Right ventricle myocardium inferior (tissue), 1 donor: ENCODE data around the gene CACNA2D3. TPM values are rescaled to one million over a fixed set of nuclear protein-coding genes. Genes with fewer than 3 reads are reported as not detected.
A peak's percentile ranks its signal among the peaks of the same experiment; 100 is the strongest.

Experiments used
- ATAC-seq: fragments of 200-7000 bp; cut with Tn5 transposase; one replicate; pipeline ENCODE4 v1.9.1; 2020; ENCODE audit warnings: mild to moderate bottlenecking, moderate library complexity
- DNase-seq: peaks from one replicate; pipeline ENCODE4 v3.0.0; 2021; ENCODE audit errors: missing footprints
- intact Hi-C: fragments of 100-400 bp; cut with DNase I; formaldehyde crosslinking; loops from one replicate; pipeline ENCODE4 v1.11.0; 2022
- total RNA-seq: library from RNA; stranded (reverse); fragmentation: NEBNext Ultra II Directional; extraction: Animal tissue kit (Norgen Biotek cat#: 25700); gene quantifications from one replicate; pipeline ENCODE4 v1.2.1, GENCODE V29; 2021
- donor health status: DM: no; HTN: yes; CAD: no; lungs with severe emphysema.

The CACNA2D3 gene
- total RNA-seq, 1 donor from 2014 or later, result 33.7 TPM

DNA sequence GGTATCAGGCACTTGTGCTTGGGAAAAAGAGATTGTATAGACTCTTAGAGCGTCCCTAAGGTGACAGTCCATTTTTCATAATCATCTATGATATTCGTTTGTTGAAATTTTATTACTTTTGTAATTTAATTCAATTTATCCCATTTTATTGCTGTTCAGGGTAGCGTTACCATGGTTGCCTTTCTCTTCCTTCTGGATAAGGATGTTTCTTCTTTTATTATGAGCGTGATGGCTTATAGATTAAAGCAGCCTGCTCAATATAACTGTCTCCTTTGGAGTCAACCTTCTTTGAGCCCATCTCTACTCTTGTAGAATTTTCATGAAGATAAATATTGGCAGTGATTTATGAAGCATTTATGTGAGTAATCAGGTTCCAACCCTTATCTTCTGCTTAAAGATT is 623.5 kb downstream of the CACNA2D3 start:
- ATAC-seq (no peak), DNase-seq (no peak)
- intact Hi-C loops, result no loop called here

- intact Hi-C loops, result no loop called here
- DNase-seq, result no peak
- ATAC-seq, result no peak
These were observed 624.4 kb downstream of the CACNA2D3 start for GRCh38 chr3:54746722-54747121.

DNA sequence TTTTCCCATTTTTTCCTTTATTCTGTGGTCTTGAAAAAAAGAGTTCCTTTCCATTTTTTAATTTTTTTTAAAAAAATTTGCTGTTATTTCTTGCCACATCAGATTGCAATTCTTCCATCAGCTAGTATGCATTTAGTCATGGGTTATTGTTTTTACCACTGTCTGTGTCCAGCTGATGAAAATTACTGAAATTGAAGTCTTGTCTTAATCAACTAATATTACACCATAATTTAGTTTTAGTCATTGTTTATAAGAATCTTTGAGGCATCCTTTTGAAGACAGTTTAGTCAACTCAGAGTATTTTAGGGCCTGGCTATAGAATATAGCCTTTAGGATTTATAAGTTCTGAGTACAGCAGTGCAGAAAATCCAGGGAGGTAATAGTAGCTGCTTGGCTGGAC is 633.4 kb downstream of the CACNA2D3 start:
- no peak for ATAC-seq
- no peak for DNase-seq
- intact Hi-C loops, result no loop called here

DNA sequence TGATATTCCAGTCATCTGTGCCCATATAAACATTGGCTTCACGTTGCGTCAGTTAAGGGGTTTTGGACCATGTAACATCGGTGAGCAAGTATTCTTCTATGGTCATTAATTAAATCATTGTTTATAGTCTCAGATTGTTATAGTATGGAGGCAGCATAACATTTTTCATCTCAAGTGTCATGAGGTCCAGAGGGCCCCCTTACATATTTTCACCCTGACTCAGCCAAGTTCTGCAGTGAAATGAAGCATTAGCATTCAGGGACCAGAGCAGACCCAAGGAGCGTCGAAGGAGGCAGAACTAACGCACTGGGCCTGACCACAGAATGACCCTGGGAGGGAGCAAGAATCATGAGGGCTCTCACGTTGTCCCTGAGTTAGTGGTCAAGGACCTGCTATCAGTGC is 634.0 kb downstream of the CACNA2D3 start:
- intact Hi-C loops, result no loop called here
- no peak for ATAC-seq

GRCh38 chr3:54758461-54758860 is 636.1 kb downstream of the CACNA2D3 start:
- intact Hi-C loops, result no loop called here
- DNase-seq (no peak), ATAC-seq (no peak)

More for the DNA sequence above, 634.0 kb downstream of the CACNA2D3 start:
- no peak for DNase-seq

DNA sequence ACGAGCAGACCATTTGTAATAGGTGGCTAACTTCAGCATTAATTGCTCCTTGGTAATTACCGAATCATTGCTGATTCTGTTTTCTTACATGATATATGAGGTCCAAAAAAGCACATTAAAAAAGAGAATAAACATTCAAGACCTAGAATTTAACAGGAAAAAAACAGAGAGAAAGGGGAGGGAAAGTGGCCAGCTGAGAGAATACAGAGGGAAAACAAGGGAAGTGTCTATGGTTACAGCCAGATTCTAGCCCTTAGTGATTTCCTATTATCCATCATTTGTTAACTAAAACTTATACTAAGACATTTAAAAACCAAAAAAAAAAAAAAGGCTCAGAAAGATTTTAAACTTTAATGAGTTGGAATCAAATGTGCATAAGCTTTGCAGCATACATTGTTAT is 636.8 kb downstream of the CACNA2D3 start:
- DNase-seq (no peak), ATAC-seq (no peak)
- intact Hi-C loops, result no loop called here

GRCh38 chr3:54760201-54760600 is 637.8 kb downstream of the CACNA2D3 start:
- DNase-seq, result no peak
- intact Hi-C loops, result no loop called here
- ATAC-seq, result no peak

- no peak for DNase-seq
- intact Hi-C loops, result no loop called here
- ATAC-seq, result no peak
These were observed 639.3 kb downstream of the CACNA2D3 start for GRCh38 chr3:54761637-54762036.

DNA sequence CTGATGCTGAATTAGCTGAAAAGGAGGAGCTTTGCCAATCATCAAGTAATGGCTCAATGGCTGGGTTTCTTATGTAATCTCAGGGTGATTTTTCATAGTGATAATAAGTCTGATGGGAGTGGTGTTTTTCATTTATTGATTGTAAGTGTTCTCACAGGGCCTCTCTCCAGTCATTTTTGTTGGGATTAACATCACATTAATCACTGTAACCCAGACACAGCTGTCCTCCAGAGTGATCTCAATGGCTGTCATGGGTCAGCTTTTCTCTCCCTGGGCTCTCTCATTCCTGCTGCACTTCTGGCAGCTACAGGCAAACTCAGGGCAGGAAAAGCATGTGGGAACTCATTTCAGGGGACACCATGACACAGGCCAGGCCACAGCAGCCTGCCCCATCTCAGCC is 642.6 kb downstream of the CACNA2D3 start:
- DNase-seq (no peak), ATAC-seq (no peak)
- intact Hi-C loops, result no loop called here

GRCh38 chr3:54771050-54771449 is 648.7 kb downstream of the CACNA2D3 start:
- no peak for DNase-seq
- intact Hi-C loops, result no loop called here
- ATAC-seq, result no peak

DNA sequence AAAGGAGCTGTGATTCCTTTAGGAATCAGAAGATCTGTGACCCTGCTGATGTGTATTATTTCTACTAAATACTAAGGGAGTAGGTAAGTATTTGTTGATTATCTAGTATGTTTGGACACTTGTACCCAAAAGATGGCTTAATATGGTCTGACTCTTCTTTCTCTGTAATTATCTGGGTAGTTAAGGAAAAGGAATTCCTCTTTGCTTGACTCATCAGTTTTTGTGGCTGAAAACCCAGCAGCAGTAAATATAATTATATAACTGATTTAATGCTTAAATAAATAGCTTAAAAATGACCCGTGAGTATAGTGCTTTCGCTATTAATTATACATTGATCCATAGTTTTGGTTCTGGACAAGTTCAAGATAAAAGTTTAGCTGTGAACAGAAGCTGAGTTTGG is 649.7 kb downstream of the CACNA2D3 start:
- ATAC-seq (no peak), DNase-seq (no peak)
- intact Hi-C loops, result no loop called here

- ATAC-seq, result no peak
- intact Hi-C loops, result no loop called here
These were observed 650.4 kb downstream of the CACNA2D3 start for GRCh38 chr3:54772746-54773145.

DNA sequence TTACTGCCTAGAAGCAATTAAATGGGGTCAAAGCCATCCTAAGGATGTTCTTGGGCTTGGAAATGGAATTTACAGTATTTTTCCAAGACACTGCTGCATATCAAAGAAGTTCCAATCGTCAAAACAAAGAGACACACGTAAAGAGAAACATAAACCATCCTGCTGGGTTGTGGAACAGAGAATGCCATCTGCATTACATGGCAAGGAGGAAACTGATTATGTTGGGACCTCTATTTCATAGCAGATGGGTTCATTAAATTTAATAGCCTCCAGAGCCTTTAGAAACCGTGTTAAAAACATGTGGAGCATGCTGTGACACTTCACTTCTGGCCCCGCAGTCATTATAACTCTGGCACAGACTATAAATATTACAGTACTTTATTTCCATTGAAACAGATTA is 650.9 kb downstream of the CACNA2D3 start:
- no peak for DNase-seq
- no peak for ATAC-seq
- intact Hi-C loops, result no loop called here

More at GRCh38 chr3:54772746-54773145, 650.4 kb downstream of the CACNA2D3 start:
- no peak for DNase-seq

- intact Hi-C loops, result no loop called here
- DNase-seq, result no peak
These were observed 654.2 kb downstream of the CACNA2D3 start for GRCh38 chr3:54776601-54777000.

GRCh38 chr3:54777141-54777540 is 654.8 kb downstream of the CACNA2D3 start:
- ATAC-seq, result peak; percentile 52
- intact Hi-C loops, result no loop called here
- DNase-seq, result no peak

More at GRCh38 chr3:54776601-54777000, 654.2 kb downstream of the CACNA2D3 start:
- no peak for ATAC-seq

DNA sequence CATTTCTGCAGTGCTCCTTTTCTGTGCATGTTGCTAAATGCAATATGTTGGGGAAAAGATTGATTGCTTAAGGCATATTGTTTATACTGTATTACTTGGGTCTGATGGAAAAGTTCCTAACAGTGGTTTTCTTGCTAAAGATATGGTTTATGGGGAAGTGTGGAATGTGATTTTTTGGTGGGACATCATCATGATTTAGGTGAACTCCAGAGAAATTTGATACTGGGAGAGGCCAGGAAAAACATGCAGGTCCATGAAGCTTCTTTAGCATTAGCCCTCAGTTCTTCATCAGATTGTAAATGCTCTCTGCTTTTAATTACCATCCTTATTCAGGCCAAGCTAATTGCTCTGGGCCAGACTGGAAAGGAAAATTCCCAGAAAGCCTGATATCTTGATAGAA is 658.0 kb downstream of the CACNA2D3 start:
- DNase-seq (no peak), ATAC-seq (no peak)
- intact Hi-C loops, result loop anchor here (10.0 kb wide), 1 partner anchor 186 kb away; no protein-coding TSS in a partner anchor

DNA sequence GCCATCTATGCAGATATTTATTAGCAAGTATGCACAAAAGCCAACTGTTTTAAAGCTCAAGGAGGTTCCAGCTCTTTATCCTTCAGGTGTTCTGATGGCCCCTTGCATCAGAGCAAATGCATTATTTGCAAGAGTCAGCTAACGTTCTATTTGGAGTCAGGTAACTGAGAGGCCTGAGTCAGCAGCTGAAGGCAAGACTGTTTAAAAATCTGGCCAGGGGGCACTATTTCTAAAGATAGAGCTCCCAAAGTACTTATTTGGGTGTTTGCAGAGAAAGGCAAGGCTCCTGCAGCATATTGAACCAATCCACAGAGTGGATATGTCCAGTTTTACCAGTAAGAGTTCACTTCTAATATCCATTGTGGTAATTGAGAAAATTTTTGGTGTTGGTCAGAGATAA is 659.4 kb downstream of the CACNA2D3 start:
- intact Hi-C loops, result loop anchor here (10.0 kb wide), 1 partner anchor 187 kb away; no protein-coding TSS in a partner anchor
- DNase-seq (no peak), ATAC-seq (no peak)

GRCh38 chr3:54783611-54784010 is 661.3 kb downstream of the CACNA2D3 start:
- ATAC-seq (no peak), DNase-seq (no peak)
- intact Hi-C loops, result loop anchor here (10.0 kb wide), 1 partner anchor 189 kb away; no protein-coding TSS in a partner anchor

DNA sequence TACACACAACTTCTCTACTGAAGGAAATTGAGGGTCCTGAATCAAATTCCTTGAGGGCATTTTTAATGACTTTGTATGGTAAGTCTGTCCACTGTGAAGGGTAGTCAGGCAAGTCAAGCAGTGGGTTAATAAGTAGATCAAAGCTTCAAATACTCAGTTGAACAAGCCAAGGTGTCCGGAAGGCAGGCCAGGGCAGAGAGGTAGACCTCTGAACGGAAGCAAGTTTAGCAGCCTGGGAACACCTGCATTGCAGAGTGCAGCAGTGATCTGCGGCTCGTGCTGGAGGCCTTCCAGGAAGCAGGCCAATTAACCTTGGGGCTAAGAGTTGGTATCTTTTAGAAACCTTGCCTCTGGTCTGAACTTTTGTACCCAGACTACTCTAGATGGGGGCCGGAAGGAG is 661.7 kb downstream of the CACNA2D3 start:
- no peak for ATAC-seq
- intact Hi-C loops, result loop anchor here (10.0 kb wide), 1 partner anchor 189 kb away; no protein-coding TSS in a partner anchor
- no peak for DNase-seq

GRCh38 chr3:54785976-54786375 is 663.6 kb downstream of the CACNA2D3 start:
- intact Hi-C loops, result loop anchor here (10.0 kb wide), 1 partner anchor 191 kb away; no protein-coding TSS in a partner anchor
- ATAC-seq, result no peak
- no peak for DNase-seq

DNA sequence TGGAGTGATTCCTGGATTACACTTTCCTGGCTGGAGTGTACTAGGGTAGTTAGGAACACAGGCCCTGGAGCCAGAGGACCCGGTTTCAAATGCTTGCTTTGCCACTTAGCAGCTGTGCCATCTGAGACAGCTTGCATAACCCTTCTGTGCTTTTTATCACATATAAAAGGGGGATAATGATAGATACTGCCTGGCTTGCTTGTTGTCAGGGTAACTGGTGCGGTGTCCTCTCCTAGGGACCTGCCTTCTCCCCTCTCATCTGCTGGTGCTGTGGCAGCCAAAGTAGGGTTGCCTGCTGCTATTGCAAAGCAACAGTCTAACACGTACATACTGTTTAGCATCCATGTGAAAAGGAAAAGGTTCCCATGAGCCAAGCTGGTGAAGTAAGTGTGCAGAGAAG is 667.7 kb downstream of the CACNA2D3 start:
- no peak for ATAC-seq
- DNase-seq, result no peak
- intact Hi-C loops, result no loop called here
